Endothelial cell of umbilical vein (primary cell): ENCODE results near the gene RHOB. TPM values are rescaled to one million over a fixed set of nuclear protein-coding genes. Genes with fewer than 3 reads are reported as not detected.

ENCODE experiments used
- BruUV-seq: library from RNA; stranded (reverse); fragments of 400-500 nt; replicated peaks from 2 replicates; lab custom pipeline; 2021; lab: Mats Ljungman, UMichigan
- CTCF ChIA-PET: fragments of 300-600, 350-600 bp; sonication (Branson Sonifier 250); formaldehyde crosslinking; loops from one replicate; lab custom pipeline; 2021; ENCODE audit warnings: antibody characterized with exemption, inconsistent platforms; lab: Charles Lee
- POLR2A ChIA-PET: fragments of 300-600, 350-600 bp; sonication (Branson Sonifier 250); formaldehyde crosslinking; loops from one replicate; lab custom pipeline; 2021; ENCODE audit warnings: antibody characterized with exemption, inconsistent platforms; lab: Charles Lee
- DNase-seq: peaks from one replicate; pipeline ENCODE4 v3.0.0-alpha.2; 2011; ENCODE audit warnings: low read depth, low spot score
- FAIRE-seq: peaks from 2 replicates; lab custom pipeline; 2011; peaks lifted over from hg19 to GRCh38; lab: Jason Lieb, UNC
- H2AFZ ChIP-seq: 2 replicates; pipeline ENCODE4 v1.6.0; 2012; ENCODE audit warnings: low read depth, low read length, control low read depth, inconsistent platforms
- H3K27ac ChIP-seq: 2 replicates; pipeline ENCODE4 v1.5.1; 2011; ENCODE audit warnings: low read depth, mild to moderate bottlenecking, control low read depth, low read length, moderate library complexity; ENCODE audit not compliant: insufficient read depth
- H3K27me3 ChIP-seq, 2 experiments: 2 replicates each; pipeline versions ENCODE4 v1.6.0 to v1.6.1; 2011; ENCODE audit warnings: low read length in 2 of 2, mixed read lengths in 1 of 2; ENCODE audit not compliant: control insufficient read depth in 2 of 2, insufficient read depth in 2 of 2
- H3K36me3 ChIP-seq, 2 experiments: 2 replicates in 1 of 2; 3 replicates in 1 of 2; pipeline ENCODE4 v1.5.1; 2011; ENCODE audit warnings: low read length in 2 of 2, mild to moderate bottlenecking in 1 of 2, moderate library complexity in 1 of 2; ENCODE audit not compliant: control insufficient read depth in 2 of 2, insufficient read depth in 2 of 2; ENCODE audit errors: extremely low read depth in 1 of 2
- H3K4me1 ChIP-seq: 3 replicates; pipeline ENCODE4 v1.5.1; 2011; ENCODE audit warnings: mild to moderate bottlenecking, low read length; ENCODE audit not compliant: control insufficient read depth, insufficient read depth; ENCODE audit errors: extremely low read depth
- H3K4me2 ChIP-seq: 2 replicates; pipeline ENCODE4 v1.6.1; 2011; ENCODE audit warnings: low read length, control low read depth, mixed read lengths; ENCODE audit not compliant: insufficient read depth
- H3K4me3 ChIP-seq, 3 experiments: fragments of 200-600 bp in 1 of 3; sonication (generic), shearing (Covaris generic) in 1 of 3; replicated peaks in 1 of 3; 2 replicates each; pipeline ENCODE4 v1.5.1; 2011 to 2016; ENCODE audit warnings: control low read depth in 3 of 3, low read length in 3 of 3, mild to moderate bottlenecking in 2 of 3, inconsistent platforms in 1 of 3, low read depth in 1 of 3, moderate library complexity in 1 of 3; ENCODE audit not compliant: insufficient read depth in 1 of 3
- H3K79me2 ChIP-seq: 2 replicates; pipeline ENCODE4 v1.6.0; 2012; ENCODE audit warnings: low read length, inconsistent platforms; ENCODE audit not compliant: control insufficient read depth, insufficient read depth
- H3K9ac ChIP-seq: replicated peaks from 2 replicates; pipeline ENCODE3; 2011; ENCODE audit warnings: low read length, control low read depth; ENCODE audit not compliant: insufficient read depth; ENCODE audit errors: extremely low read depth
- H3K9me1 ChIP-seq: replicated peaks from 3 replicates; pipeline ENCODE4 v1.6.0; 2011; ENCODE audit warnings: mild to moderate bottlenecking, low read length; ENCODE audit not compliant: control insufficient read depth, insufficient read depth; ENCODE audit errors: extremely low read depth
- H3K9me3 ChIP-seq: replicated peaks from 2 replicates; pipeline ENCODE4 v1.5.1; 2012; ENCODE audit warnings: low read length, inconsistent platforms; ENCODE audit not compliant: control insufficient read depth, insufficient read depth
- H4K20me1 ChIP-seq: replicated peaks from 2 replicates; pipeline ENCODE3; 2011; ENCODE audit warnings: mild to moderate bottlenecking, low read length; ENCODE audit not compliant: control insufficient read depth, insufficient read depth; ENCODE audit errors: extremely low read depth
- EZH2 ChIP-seq: IDR thresholded peaks from 2 replicates; pipeline ENCODE4 v1.6.1; 2012; ENCODE audit warnings: borderline replicate concordance, low read depth, mild to moderate bottlenecking, moderate library complexity, low read length, inconsistent platforms; ENCODE audit not compliant: severe bottlenecking
- FOS ChIP-seq: IDR thresholded peaks from 2 replicates; pipeline ENCODE4 v1.6.1; 2011; ENCODE audit warnings: mild to moderate bottlenecking, low read length, moderate library complexity, borderline replicate concordance; ENCODE audit not compliant: insufficient read depth
- GATA2 ChIP-seq: IDR thresholded peaks from 2 replicates; pipeline ENCODE4 v1.7.0; 2011; ENCODE audit warnings: low read depth, mild to moderate bottlenecking, moderate library complexity, mixed read lengths, low read length; ENCODE audit not compliant: insufficient read length, insufficient read depth
- JUN ChIP-seq: IDR thresholded peaks from 2 replicates; pipeline ENCODE4 v1.6.1; 2011; ENCODE audit warnings: borderline replicate concordance, low read depth; ENCODE audit not compliant: insufficient read length, insufficient read depth
- MYC ChIP-seq: IDR thresholded peaks from one replicate; pipeline ENCODE4 v1.6.1; 2011; ENCODE audit warnings: mild to moderate bottlenecking, low read depth, low read length
- POLR2A ChIP-seq: IDR thresholded peaks from 2 replicates; pipeline ENCODE4 v1.6.1; 2012; ENCODE audit warnings: low read depth, mild to moderate bottlenecking, control low read depth, low read length
- POLR2AphosphoS5 ChIP-seq: IDR thresholded peaks from 2 replicates; pipeline ENCODE4 v1.6.1; 2012; ENCODE audit warnings: low read depth, mild to moderate bottlenecking, control low read depth, low read length, moderate library complexity; ENCODE audit not compliant: insufficient read depth
- dilution Hi-C: fragments of 300-500 bp; cut with MboI; formaldehyde crosslinking; loops from one replicate; pipeline ENCODE4 v1.15.0; 2019; ENCODE audit warnings: low sequenced_read_pairs; ENCODE audit not compliant: extremely low pct_ligation_motif_present
- intact Hi-C: fragments of 100-400 bp; cut with micrococcal nuclease; formaldehyde crosslinking; loops from one replicate; pipeline ENCODE4 v1.10.0; 2022
- polyA plus RNA-seq, 4 experiments: library from polyadenylated mRNA; depleted of rRNA in 3 of 4; stranded (reverse) in 3 of 4; unstranded in 1 of 4; fragments of >200 nt; gene quantifications; 2 replicates each; pipeline versions ENCODE4 v1.2.1 to v1.2.3, GENCODE V29; 2011 to 2012; ENCODE audit warnings: missing spikeins in 1 of 4
- total RNA-seq: library from RNA; stranded (reverse); gene quantifications from 2 replicates; pipeline ENCODE4 v1.2.3, GENCODE V29; 2021
- TF ChIP-seq, protein P1 (sequence below), 2 donors: IDR thresholded peaks; 1 replicate in 1 of 2; 2 replicates in 1 of 2; pipeline ENCODE4 v1.5.1; 2011; ENCODE audit warnings: low read length in 2 of 2, mild to moderate bottlenecking in 2 of 2, moderate library complexity in 2 of 2, control low read depth in 1 of 2, inconsistent platforms in 1 of 2, low read depth in 1 of 2; ENCODE audit not compliant: insufficient read depth in 1 of 2; ENCODE audit errors: extremely low read depth in 1 of 2
- TF ChIP-seq, protein P2 (sequence below): IDR thresholded peaks from 2 replicates; pipeline ENCODE4 v1.6.1; 2011; ENCODE audit not compliant: insufficient read depth, insufficient read length

Gene RHOB
- total and polyA plus RNA-seq, 2 donors (not counting 3 experiments of a cell fraction or from before 2014, with no cell fraction given), result 830 to 1,101 TPM

DNA sequence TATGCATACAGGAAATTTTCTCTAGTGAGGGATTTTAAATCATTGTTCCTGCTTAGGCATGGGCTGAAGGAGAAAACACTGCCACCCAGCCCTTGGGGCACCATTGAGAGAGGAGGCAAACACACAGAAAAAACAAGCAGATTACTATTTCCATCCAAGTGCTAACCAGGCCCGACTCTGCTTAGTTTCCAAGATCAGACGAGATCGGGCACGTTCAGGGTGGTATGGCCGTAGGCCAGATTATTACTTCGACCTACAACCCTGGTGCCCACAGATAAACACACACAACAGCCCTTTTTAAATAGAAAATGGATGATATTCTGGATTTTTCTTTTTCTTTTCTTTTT, 45.4 kb upstream of the RHOB start:
- no peak for DNase-seq
- Histone ChIP-seq H3K27me3 (peaks cover 23 to 29% of the 10 kb centered on the region in 2 experiments), H3K4me3 (no peak overlapping the region), H3K4me1 (no peaks in the 10 kb centered on the region), H3K27ac (no peak overlapping the region), H2AFZ (no peak overlapping the region), H4K20me1 (no peaks in the 10 kb centered on the region), H3K9me1 (no peaks in the 10 kb centered on the region), H3K36me3 (no peaks in the 10 kb centered on the region), H3K4me2 (no peak overlapping the region), H3K9ac (no peak overlapping the region), H3K9me3 (no peaks in the 10 kb centered on the region), H3K79me2 (no peaks in the 10 kb centered on the region)
- dilution Hi-C loops, result no loop called here
- BruUV-seq, result no TSS peak
- CTCF ChIA-PET, result interaction anchor here (1.0 kb wide), 1 partner anchor 23 kb away, joined by 3 read pairs; no protein-coding TSS in a partner anchor
- no peak for FAIRE-seq
- POLR2A ChIA-PET, result no interaction called here
- TF ChIP-seq JUN (no peak), POLR2A (no peak)
- TF ChIP-seq, protein P1, sequence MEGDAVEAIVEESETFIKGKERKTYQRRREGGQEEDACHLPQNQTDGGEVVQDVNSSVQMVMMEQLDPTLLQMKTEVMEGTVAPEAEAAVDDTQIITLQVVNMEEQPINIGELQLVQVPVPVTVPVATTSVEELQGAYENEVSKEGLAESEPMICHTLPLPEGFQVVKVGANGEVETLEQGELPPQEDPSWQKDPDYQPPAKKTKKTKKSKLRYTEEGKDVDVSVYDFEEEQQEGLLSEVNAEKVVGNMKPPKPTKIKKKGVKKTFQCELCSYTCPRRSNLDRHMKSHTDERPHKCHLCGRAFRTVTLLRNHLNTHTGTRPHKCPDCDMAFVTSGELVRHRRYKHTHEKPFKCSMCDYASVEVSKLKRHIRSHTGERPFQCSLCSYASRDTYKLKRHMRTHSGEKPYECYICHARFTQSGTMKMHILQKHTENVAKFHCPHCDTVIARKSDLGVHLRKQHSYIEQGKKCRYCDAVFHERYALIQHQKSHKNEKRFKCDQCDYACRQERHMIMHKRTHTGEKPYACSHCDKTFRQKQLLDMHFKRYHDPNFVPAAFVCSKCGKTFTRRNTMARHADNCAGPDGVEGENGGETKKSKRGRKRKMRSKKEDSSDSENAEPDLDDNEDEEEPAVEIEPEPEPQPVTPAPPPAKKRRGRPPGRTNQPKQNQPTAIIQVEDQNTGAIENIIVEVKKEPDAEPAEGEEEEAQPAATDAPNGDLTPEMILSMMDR (IDR thresholded peaks at IDR 0.05; ENCODE audit: extremely low read depth in 1 of 2, insufficient read depth in 1 of 2, low read depth in 1 of 2, low read length in 2 of 2), result no peak
- intact Hi-C loops, result no loop called here

DNA sequence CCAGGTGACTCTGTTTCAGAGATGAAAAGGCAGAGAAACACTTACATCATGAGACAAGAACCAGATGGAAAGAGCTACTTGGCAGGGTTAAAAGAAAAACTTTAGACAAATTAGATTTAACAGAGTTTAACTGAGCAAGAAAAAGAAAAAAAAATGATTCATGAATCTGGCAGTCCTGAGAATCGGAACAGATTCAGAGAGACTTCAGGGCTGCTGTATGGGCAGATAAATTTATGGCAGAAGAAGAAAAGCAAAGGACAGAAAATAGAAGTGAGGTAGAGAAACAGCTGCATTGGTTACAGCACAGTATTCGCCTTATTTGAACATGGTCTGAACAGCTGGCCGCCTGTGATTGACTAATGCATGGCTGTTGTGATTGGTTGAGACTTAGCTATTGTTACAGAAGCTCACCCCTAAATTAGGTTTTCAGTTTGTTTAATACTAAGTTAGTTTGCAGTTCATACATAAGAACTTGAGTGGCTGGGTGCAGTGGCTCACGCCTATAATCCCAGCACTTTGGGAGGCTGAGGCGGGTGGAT, 43.0 kb upstream of the RHOB start:
- Histone ChIP-seq H3K79me2 (no peaks in the 10 kb centered on the region), H4K20me1 (no peaks in the 10 kb centered on the region), H3K4me3 (no peak overlapping the region), H3K36me3 (no peaks in the 10 kb centered on the region), H3K9me1 (no peaks in the 10 kb centered on the region), H3K4me2 (no peak overlapping the region), H2AFZ (no peak overlapping the region), H3K27ac (no peak overlapping the region), H3K9me3 (no peaks in the 10 kb centered on the region), H3K27me3 (peaks cover 21 to 24% of the 10 kb centered on the region in 2 experiments), H3K4me1 (no peaks in the 10 kb centered on the region), H3K9ac (no peak overlapping the region)
- POLR2A ChIA-PET, result no interaction called here
- dilution Hi-C loops (no loop called here), intact Hi-C loops (no loop called here)
- BruUV-seq, result no TSS peak
- FAIRE-seq (no peak), DNase-seq (no peak)
- no peak for TF ChIP-seq FOS
- TF ChIP-seq, protein P2, sequence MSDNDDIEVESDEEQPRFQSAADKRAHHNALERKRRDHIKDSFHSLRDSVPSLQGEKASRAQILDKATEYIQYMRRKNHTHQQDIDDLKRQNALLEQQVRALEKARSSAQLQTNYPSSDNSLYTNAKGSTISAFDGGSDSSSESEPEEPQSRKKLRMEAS, result no peak
- no peak for TF ChIP-seq POLR2A
- no peak for TF ChIP-seq JUN
- TF ChIP-seq, protein P1 (IDR thresholded peaks at IDR 0.05; ENCODE audit: extremely low read depth in 1 of 2, insufficient read depth in 1 of 2, low read depth in 1 of 2, low read length in 2 of 2), result no peak
- TF ChIP-seq POLR2AphosphoS5, result no peak
- no peak for TF ChIP-seq MYC
- no peak for TF ChIP-seq GATA2
- no peak for TF ChIP-seq EZH2
- CTCF ChIA-PET, result interaction anchor here (0.8 to 12.0 kb wide), 9 partner anchors 7 to 238 kb away, joined by 3 to 225 read pairs (median 4); no protein-coding TSS in a partner anchor
